KMS-11 (cell line): ENCODE measurements around the gene NYAP1.

Source experiments
- H2AFZ ChIP-seq: fragments of 200-600 bp; sonication (generic); 2 replicates; pipeline ENCODE4 v1.6.1; 2016; ENCODE audit warnings: antibody characterized with exemption, mixed run types, low read depth
- H3K27ac ChIP-seq: fragments of 200-600 bp; sonication (generic); 2 replicates; pipeline ENCODE4 v1.6.1; 2016; ENCODE audit warnings: mild to moderate bottlenecking, mixed run types
- H3K27me3 ChIP-seq: fragments of 200-600 bp; sonication (generic); 2 replicates; pipeline ENCODE4 v1.6.1; 2017; ENCODE audit warnings: mild to moderate bottlenecking, low read depth, mixed run types, moderate library complexity; ENCODE audit not compliant: insufficient read depth
- H3K36me3 ChIP-seq: fragments of 200-600 bp; sonication (generic); 2 replicates; pipeline ENCODE4 v1.6.1; 2017; ENCODE audit warnings: mild to moderate bottlenecking, mixed run types; ENCODE audit not compliant: insufficient read depth
- H3K4me1 ChIP-seq: fragments of 200-600 bp; sonication (generic); 2 replicates; pipeline ENCODE4 v1.6.1; 2016; ENCODE audit warnings: mild to moderate bottlenecking, low read depth, mixed run types; ENCODE audit not compliant: poor library complexity, severe bottlenecking
- H3K4me2 ChIP-seq: fragments of 200-600 bp; sonication (generic); 2 replicates; pipeline ENCODE4 v1.7.0; 2016; ENCODE audit warnings: mild to moderate bottlenecking, mixed run types
- H3K4me3 ChIP-seq: fragments of 200-600 bp; sonication (generic); IDR thresholded peaks from 2 replicates; pipeline ENCODE4 v1.6.1; 2017; ENCODE audit warnings: low read depth, low read length, mixed read lengths; ENCODE audit not compliant: insufficient read depth
- H3K79me2 ChIP-seq: fragments of 200-600 bp; sonication (generic); 2 replicates; pipeline ENCODE4 v1.6.1; 2016; ENCODE audit warnings: low read depth, mixed run types; ENCODE audit not compliant: insufficient read depth
- H3K9ac ChIP-seq: fragments of 200-600 bp; sonication (generic); 2 replicates; pipeline ENCODE4 v1.6.1; 2016; ENCODE audit warnings: mild to moderate bottlenecking, mixed run types
- H4K20me1 ChIP-seq: fragments of 200-600 bp; sonication (generic); 2 replicates; pipeline ENCODE4 v1.6.1; 2016; ENCODE audit warnings: mild to moderate bottlenecking, mixed run types; ENCODE audit not compliant: insufficient read depth
- CTCF ChIP-seq: fragments of 200-600 bp; sonication (generic); conservative IDR thresholded peaks from 2 replicates; pipeline ENCODE4 v1.6.1; 2017; ENCODE audit warnings: low read depth, mild to moderate bottlenecking, antibody characterized with exemption, low read length, moderate library complexity, mixed read lengths

NYAP1 gene

GRCh38 chr7:100481466-100481865 is 2.3 kb upstream of the NYAP1 start:
- H4K20me1 ChIP-seq: no peaks in the 10 kb centered on the region
- H3K9ac ChIP-seq: no peak overlapping the region
- no peak overlapping the region for H2AFZ ChIP-seq
- H3K36me3 ChIP-seq: no peaks in the 10 kb centered on the region
- H3K4me3 ChIP-seq: no peak overlapping the region
- H3K4me1 ChIP-seq: peaks cover 30% of the 10 kb centered on the region
- H3K79me2 ChIP-seq: peaks cover 22% of the 10 kb centered on the region
- H3K27ac ChIP-seq: no peak overlapping the region
- TF ChIP-seq CTCF: no peak
- no peak overlapping the region for H3K4me2 ChIP-seq
- no peaks in the 10 kb centered on the region; the same call in 1 of the 2 replicates for H3K27me3 ChIP-seq

- H3K36me3 ChIP-seq: no peaks in the 10 kb centered on the region
- peaks cover 11% of the 10 kb centered on the region; the same call in 1 of the 2 replicates for H3K79me2 ChIP-seq
- H3K4me3 ChIP-seq: no peak overlapping the region
- peak overlapping the region; percentile 77 for H3K4me2 ChIP-seq
- no peaks in the 10 kb centered on the region; the same call in 1 of the 2 replicates for H3K27me3 ChIP-seq
- no peaks in the 10 kb centered on the region for H4K20me1 ChIP-seq
- TF ChIP-seq CTCF: no peak
- H3K4me1 ChIP-seq: peaks cover 19% of the 10 kb centered on the region
- H3K9ac ChIP-seq: no peak overlapping the region
- H2AFZ ChIP-seq: peak overlapping the region; percentile 89
- H3K27ac ChIP-seq: no peak overlapping the region
Measured at GRCh38 chr7:100482728-100483089, 1.0 kb upstream of the NYAP1 start.

- H4K20me1 ChIP-seq: no peaks in the 10 kb centered on the region
- peak; percentile 81 for TF ChIP-seq CTCF
- peaks cover 19% of the 10 kb centered on the region for H3K4me1 ChIP-seq
- peaks cover 4% of the 10 kb centered on the region; the same call in 1 of the 2 replicates for H3K27me3 ChIP-seq
- H3K36me3 ChIP-seq: no peaks in the 10 kb centered on the region
- H3K79me2 ChIP-seq: peaks cover 6% of the 10 kb centered on the region; the same call in 1 of the 2 replicates
- H3K27ac ChIP-seq: no peak overlapping the region
- H3K4me3 ChIP-seq: no peak overlapping the region
- peak overlapping the region; percentile 89 for H2AFZ ChIP-seq
- H3K9ac ChIP-seq: no peak overlapping the region
- peak overlapping the region; percentile 77 for H3K4me2 ChIP-seq
Measured at GRCh38 chr7:100483090-100483721, 521 bp upstream of the NYAP1 start.

- no peak overlapping the region for H3K4me2 ChIP-seq
- no peak overlapping the region for H3K27ac ChIP-seq
- H3K79me2 ChIP-seq: no peaks in the 10 kb centered on the region
- no peak overlapping the region for H3K4me3 ChIP-seq
- peaks cover 20% of the 10 kb centered on the region for H3K4me1 ChIP-seq
- TF ChIP-seq CTCF: no peak
- no peaks in the 10 kb centered on the region for H4K20me1 ChIP-seq
- no peaks in the 10 kb centered on the region for H3K36me3 ChIP-seq
- H2AFZ ChIP-seq: no peak overlapping the region
- no peak overlapping the region for H3K9ac ChIP-seq
- H3K27me3 ChIP-seq: peaks cover 4% of the 10 kb centered on the region; the same call in 1 of the 2 replicates
Measured at GRCh38 chr7:100484673-100485045, 932 bp downstream of the NYAP1 start.
